HG03460 (cell line): ENCODE data around the gene EVC.
A peak's percentile ranks its signal among the peaks of the same experiment; 100 is the strongest.

Experiments used
- ATAC-seq: cut with Tn5 transposase; IDR thresholded peaks from one replicate; pipeline ENCODE4 v1.9.1; 2021; ENCODE audit not compliant: unreplicated experiment

EVC gene

GRCh38 chr4:5710961-5711478, at the start of gene EVC:
TSS of gene EVC (plus strand) at chr4:5711201. CDS start at chr4:5711381, 180 bp downstream.
- ATAC-seq = peak; percentile 42

- ATAC-seq = no peak
Measured at GRCh38 chr4:5661237-5661636, 49.8 kb upstream of the EVC start.

DNA sequence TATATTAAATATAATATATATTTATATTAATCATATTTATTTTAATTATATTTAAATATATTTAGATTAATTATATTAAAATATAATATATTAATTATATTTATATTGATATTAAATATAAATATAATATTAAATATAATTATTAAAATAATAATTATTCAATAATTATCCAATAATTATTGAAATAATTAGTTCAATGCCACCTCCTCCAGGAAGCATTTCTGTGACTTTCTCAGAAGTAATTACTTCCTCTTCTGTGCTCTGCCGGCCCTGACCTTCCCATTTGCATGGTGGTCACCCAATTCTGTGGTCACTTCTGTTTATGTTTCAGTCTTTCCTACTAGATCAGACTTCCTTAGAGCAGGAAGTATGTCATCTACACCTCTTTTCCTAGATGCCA, 48.4 kb upstream of the EVC start:
- ATAC-seq = no peak

DNA sequence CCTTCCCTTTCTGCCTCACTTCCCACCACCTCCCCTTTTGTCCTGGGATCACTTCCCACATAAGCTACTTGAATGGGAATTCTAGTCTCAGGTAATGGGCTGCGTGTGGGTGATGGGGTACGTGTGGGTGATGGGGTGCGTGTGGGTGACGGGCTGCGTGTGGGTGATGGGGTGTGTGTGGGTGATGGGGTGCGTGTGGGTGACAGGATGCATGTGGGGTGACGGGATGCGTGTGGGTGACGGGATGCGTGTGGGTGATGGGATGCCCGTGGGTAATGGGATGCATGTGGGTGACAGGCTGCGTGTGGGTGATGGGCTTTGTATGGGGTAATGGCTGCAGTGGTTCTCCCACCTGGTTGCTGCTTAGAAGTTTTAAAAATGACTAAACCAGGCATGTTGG, 46.2 kb upstream of the EVC start:
- ATAC-seq = no peak

- no peak for ATAC-seq
Measured at GRCh38 chr4:5666741-5667140, 44.3 kb upstream of the EVC start.

GRCh38 chr4:5676763-5677162, 34.2 kb upstream of the EVC start:
- ATAC-seq = no peak

DNA sequence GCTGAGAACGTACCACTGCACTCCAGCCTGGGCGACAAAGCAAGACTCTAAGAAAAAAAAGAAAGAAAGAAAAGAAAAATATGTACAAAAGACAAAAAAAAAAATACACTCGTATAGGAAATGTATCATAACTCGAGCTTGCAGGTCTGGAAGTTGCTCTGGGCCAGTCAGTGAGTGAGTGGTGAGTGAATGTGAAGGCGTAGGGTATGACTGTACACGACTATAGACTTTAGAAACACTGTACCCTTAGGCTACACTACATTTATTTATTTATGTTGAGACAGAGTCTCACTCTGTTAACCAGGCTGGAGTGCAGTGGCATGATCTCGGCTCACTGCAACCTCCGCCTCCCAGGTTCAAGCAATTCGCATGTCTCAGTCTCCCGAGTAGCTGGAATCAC, 32.0 kb upstream of the EVC start:
- ATAC-seq = no peak

DNA sequence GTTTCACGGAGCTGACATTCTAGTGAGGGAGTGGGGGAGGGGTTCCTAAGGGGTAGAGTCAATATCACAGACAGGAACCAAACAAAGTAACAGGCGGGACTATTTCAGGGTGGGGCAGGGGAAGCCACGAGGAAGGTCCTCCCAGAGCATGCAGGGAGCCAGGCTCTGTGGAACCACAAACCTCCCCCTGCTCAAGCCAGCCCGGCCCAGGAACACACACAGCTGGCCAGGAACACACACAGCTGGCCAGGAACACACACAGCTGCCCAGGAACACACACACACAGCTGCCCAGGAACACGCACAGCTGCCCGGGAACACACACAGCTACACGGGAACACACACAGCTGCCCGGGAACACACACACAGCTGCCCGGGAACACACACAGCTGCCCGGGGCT, 27.4 kb upstream of the EVC start:
- ATAC-seq = no peak

- ATAC-seq = no peak
Measured at GRCh38 chr4:5685296-5685695, 25.7 kb upstream of the EVC start.

DNA sequence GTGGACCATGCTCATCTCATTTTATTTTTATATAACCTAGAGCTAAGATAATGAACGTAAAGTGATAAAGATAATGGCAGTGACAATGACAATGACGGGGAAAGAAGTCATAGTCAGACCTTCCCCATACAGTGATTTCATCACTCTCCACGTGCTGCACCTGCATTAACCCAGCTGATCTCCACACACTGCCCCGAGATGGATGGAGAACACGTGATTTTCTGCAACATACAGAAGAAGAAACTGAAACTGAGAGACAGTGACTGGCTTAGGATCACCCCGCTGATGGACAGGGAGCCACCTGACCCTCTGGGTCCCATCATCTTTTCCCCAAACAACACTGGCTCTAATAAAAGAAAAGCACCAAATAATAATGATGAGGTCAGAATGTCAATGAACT, 24.7 kb upstream of the EVC start:
- ATAC-seq = no peak

- ATAC-seq = no peak
Measured at GRCh38 chr4:5689065-5689464, 21.9 kb upstream of the EVC start.

DNA sequence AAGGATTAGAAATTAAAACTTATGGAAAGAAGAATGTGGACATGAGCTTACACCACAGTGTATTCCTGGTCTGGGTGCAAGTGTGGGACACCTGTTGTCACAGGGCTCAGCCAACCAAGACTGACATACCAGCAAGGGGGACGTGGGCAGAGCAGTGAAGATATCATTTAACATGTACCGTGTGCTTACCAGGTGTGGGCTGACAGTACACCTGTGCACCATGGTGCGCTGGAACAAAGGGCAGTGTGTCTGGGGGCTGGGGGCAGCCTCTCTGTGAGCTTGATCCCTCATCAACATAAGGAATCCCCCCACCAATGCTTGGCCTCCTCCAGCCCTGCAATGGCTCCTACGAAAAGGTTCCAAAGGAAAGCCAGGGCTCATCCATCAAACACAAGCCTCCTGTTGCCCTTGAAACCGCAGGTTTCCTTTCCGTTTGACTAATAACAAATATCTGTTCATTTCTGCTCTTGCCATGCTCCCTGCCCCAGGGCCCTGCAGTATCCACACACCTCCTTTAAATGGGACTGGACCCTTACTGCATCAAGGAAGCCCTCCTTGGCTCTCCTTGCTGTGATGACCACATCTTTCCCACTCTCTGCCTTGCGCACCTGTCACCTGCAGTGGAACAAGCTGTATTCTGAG, 19.4 kb upstream of the EVC start:
- no peak for ATAC-seq

DNA sequence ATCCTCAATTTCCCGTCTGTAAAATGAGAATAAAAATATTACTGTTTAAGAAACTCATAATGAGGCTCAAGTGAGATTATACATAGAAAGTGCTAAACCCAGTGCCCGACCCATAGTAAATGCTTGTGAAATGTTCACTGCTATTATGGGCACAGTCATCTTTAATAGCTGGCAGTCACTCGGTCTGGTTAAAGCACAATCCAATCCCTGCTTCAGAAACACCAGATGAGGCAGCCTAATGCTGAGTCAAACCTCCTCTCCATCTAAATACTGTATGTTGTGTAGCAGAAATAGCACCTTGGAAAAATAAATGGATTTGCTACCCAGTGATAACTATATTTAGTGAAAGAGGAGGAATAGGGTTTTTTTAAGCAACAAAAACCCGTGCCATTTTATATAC, 17.1 kb upstream of the EVC start:
- ATAC-seq = no peak

DNA sequence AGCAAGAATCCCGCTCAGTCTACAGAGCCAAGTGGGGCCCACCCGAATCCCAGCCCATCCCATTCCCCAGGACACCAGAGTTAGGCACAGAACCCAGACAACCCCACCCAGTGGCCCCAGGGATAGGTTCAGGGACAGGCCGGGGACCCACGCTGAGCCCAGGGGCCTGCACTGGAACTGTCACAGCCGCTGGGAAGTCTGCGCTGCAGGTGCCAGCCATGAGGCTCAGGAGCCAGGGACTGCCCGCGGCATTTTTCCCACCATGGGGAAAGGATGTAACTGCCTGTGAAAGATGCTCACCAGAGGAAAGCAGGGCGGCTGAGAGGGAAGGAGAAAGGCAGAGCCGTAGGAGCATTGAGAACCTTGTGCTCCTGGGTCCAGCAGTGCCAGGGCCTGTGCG, 14.7 kb upstream of the EVC start:
- no peak for ATAC-seq

- no peak for ATAC-seq
Measured at GRCh38 chr4:5700459-5700858, 10.5 kb upstream of the EVC start.

GRCh38 chr4:5701971-5702370, 9.0 kb upstream of the EVC start:
- no peak for ATAC-seq

GRCh38 chr4:5703831-5704230, 7.2 kb upstream of the EVC start:
- no peak for ATAC-seq

- ATAC-seq = no peak
Measured at GRCh38 chr4:5704276-5704675, 6.7 kb upstream of the EVC start.

- no peak for ATAC-seq
Measured at GRCh38 chr4:5705647-5706320, 5.2 kb upstream of the EVC start.

- ATAC-seq = no peak
Measured at GRCh38 chr4:5706486-5707290, 4.3 kb upstream of the EVC start.

GRCh38 chr4:5707366-5707765, 3.6 kb upstream of the EVC start:
- ATAC-seq = no peak
